HL-60 (cell line): ENCODE data around the gene FOXO1.

ENCODE experiments used
- DNase-seq, 2 experiments: peaks; one replicate each; pipeline ENCODE4 v3.0.0-alpha.2; 2010 to 2020; ENCODE audit warnings: low read depth in 1 of 2, low spot score in 1 of 2
- H3K27ac ChIP-seq: fragments of 250-450 bp; sonication (Bioruptor Pico); replicated peaks from 2 replicates; pipeline ENCODE4 v1.5.1; 2020; ENCODE audit warnings: mild to moderate bottlenecking, moderate library complexity
- H3K27me3 ChIP-seq: fragments of 250-450 bp; sonication (Bioruptor Pico); 2 replicates; pipeline ENCODE4 v1.5.1; 2021; ENCODE audit warnings: mild to moderate bottlenecking, moderate library complexity; ENCODE audit not compliant: insufficient read depth, poor library complexity, severe bottlenecking
- H3K4me3 ChIP-seq: replicated peaks from 2 replicates; pipeline ENCODE4 v1.5.1; 2011; ENCODE audit warnings: mild to moderate bottlenecking, control low read depth, low read length; ENCODE audit not compliant: insufficient read depth
- CTCF ChIP-seq: IDR thresholded peaks from one replicate; pipeline ENCODE4 v1.5.1; 2011; ENCODE audit warnings: low read length, control low read depth, inconsistent platforms; ENCODE audit not compliant: insufficient read depth
- GABPA ChIP-seq: IDR thresholded peaks from 2 replicates; pipeline ENCODE4 v1.6.1; 2012; ENCODE audit warnings: low read depth
- POLR2AphosphoS5 ChIP-seq: IDR thresholded peaks from 2 replicates; pipeline ENCODE4 v1.6.1; 2012; ENCODE audit warnings: low read depth
- REST ChIP-seq: IDR thresholded peaks from 2 replicates; pipeline ENCODE4 v1.6.1; 2012; ENCODE audit warnings: low read depth; ENCODE audit not compliant: insufficient replicate concordance
- SPI1 ChIP-seq: IDR thresholded peaks from 2 replicates; pipeline ENCODE4 v1.6.1; 2012; ENCODE audit warnings: low read depth, mild to moderate bottlenecking, borderline replicate concordance

Gene FOXO1

GRCh38 chr13:40586886-40587565 is 79.4 kb downstream of the FOXO1 start:
- no peak for DNase-seq
- TF ChIP-seq POLR2AphosphoS5 (no peak), CTCF (no peak), GABPA (no peak), SPI1 (no peak), REST (no peak)
- Histone ChIP-seq H3K27me3 (no peaks in the 10 kb centered on the region), H3K27ac (no peak overlapping the region), H3K4me3 (no peak overlapping the region)

- Histone ChIP-seq H3K4me3 (no peak overlapping the region), H3K27ac (no peak overlapping the region), H3K27me3 (peaks cover 3% of the 10 kb centered on the region)
- no peak for DNase-seq
- TF ChIP-seq POLR2AphosphoS5, result no peak
- TF ChIP-seq REST, result no peak
- no peak for TF ChIP-seq CTCF
- no peak for TF ChIP-seq SPI1
- no peak for TF ChIP-seq GABPA
Measured at GRCh38 chr13:40585911-40586471, 80.5 kb downstream of the FOXO1 start.

- DNase-seq, result no peak
- no peak overlapping the region for H3K4me3 ChIP-seq
- peaks cover 3% of the 10 kb centered on the region for H3K27me3 ChIP-seq
- H3K27ac ChIP-seq, result no peak overlapping the region
- TF ChIP-seq POLR2AphosphoS5, result no peak
- TF ChIP-seq REST, result no peak
- no peak for TF ChIP-seq CTCF
- TF ChIP-seq SPI1, result no peak
Measured at GRCh38 chr13:40583738-40584137, 82.7 kb downstream of the FOXO1 start.
